ENCODE results near the gene SP5.

Gene SP5

GRCh38 chr2:170711774-170712652 lies 3.1 kb upstream of the SP5 start:
- Histone ChIP-seq H3K27ac (ENCODE audit: low read length) (no peak overlapping the region), H3K9me3 (ENCODE audit: insufficient read depth, low read depth, low read length) (no peaks in the 10 kb centered on the region), H3K4me3 (ENCODE audit: low read length) (peak overlapping the region; percentile 44), H3K27me3 (ENCODE audit: insufficient read depth, low read length) (peaks cover 100% of the 10 kb centered on the region), H3K36me3 (ENCODE audit: insufficient read depth, low read depth, low read length) (no peaks in the 10 kb centered on the region), H3K4me1 (ENCODE audit: insufficient read depth, low read length) (peaks cover 6% of the 10 kb centered on the region), H3K9ac (ENCODE audit: low read depth, low read length) (no peak overlapping the region)

- Histone ChIP-seq H3K4me1 (ENCODE audit: insufficient read depth, low read length) (peaks cover 6% of the 10 kb centered on the region), H3K27ac (ENCODE audit: low read length) (no peak overlapping the region), H3K4me3 (ENCODE audit: low read length) (peak overlapping the region; percentile 44), H3K9ac (ENCODE audit: low read depth, low read length) (no peak overlapping the region), H3K36me3 (ENCODE audit: insufficient read depth, low read depth, low read length) (no peaks in the 10 kb centered on the region), H3K27me3 (ENCODE audit: insufficient read depth, low read length) (peaks cover 100% of the 10 kb centered on the region), H3K9me3 (ENCODE audit: insufficient read depth, low read depth, low read length) (no peaks in the 10 kb centered on the region; the same call in 1 of the 2 replicates)
Observed at GRCh38 chr2:170712653-170713542, 2.2 kb upstream of the SP5 start.

- H3K36me3 ChIP-seq (ENCODE audit: insufficient read depth, low read depth, low read length) = no peaks in the 10 kb centered on the region
- H3K9me3 ChIP-seq (ENCODE audit: insufficient read depth, low read depth, low read length) = no peaks in the 10 kb centered on the region; the same call in 1 of the 2 replicates
- peak overlapping the region; percentile 40; the same call in 1 of the 2 replicates for H3K4me3 ChIP-seq (ENCODE audit: low read length)
- H3K9ac ChIP-seq (ENCODE audit: low read depth, low read length) = no peak overlapping the region
- peaks cover 6% of the 10 kb centered on the region for H3K4me1 ChIP-seq (ENCODE audit: insufficient read depth, low read length)
- no peak overlapping the region for H3K27ac ChIP-seq (ENCODE audit: low read length)
- H3K27me3 ChIP-seq (ENCODE audit: insufficient read depth, low read length) = peaks cover 100% of the 10 kb centered on the region
Observed at GRCh38 chr2:170713543-170714380, 1.4 kb upstream of the SP5 start.

DNA sequence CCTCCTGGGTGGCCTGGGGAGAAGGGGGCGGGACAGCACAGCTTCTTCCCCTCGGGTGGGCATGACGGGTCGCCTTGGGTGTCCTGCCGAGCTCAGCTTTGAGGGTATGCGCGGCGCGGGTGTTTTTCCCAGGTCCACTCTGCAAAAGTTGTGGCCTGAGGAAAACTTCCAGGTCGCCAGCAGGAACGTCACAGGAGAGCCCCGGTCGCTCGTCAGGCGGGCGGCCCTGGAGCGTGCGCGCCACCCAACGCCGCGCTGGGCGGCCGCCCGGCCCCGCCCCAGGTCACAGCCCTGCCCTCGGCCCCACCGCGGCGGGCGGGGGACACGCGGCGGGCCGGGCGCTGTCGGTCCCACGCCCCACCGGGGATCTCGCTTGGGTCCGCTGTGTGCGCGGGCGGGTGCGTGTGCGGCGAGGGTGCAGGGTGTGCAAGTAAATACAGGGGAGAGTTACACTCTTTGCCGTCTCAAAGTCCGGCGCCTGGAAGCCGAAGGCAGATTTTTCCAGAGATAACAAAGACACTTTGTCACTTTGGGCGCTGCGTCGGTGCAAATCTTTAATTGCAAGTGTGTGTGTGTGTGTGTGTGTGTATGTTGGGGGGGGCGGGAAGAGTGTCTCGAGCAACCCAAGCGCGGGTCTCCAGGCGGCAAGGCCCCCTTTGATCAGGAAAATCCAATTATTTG lies 616 bp upstream of the SP5 start:
- Histone ChIP-seq H3K4me3 (ENCODE audit: low read length) (peak overlapping the region; percentile 57), H3K9ac (ENCODE audit: low read depth, low read length) (no peak overlapping the region), H3K4me1 (ENCODE audit: insufficient read depth, low read length) (peaks cover 6% of the 10 kb centered on the region), H3K9me3 (ENCODE audit: insufficient read depth, low read depth, low read length) (no peaks in the 10 kb centered on the region; the same call in 1 of the 2 replicates), H3K27me3 (ENCODE audit: insufficient read depth, low read length) (peaks cover 100% of the 10 kb centered on the region), H3K27ac (ENCODE audit: low read length) (no peak overlapping the region), H3K36me3 (ENCODE audit: insufficient read depth, low read depth, low read length) (no peaks in the 10 kb centered on the region)

- peaks cover 100% of the 10 kb centered on the region for H3K27me3 ChIP-seq (ENCODE audit: insufficient read depth, low read length)
- no peak overlapping the region for H3K27ac ChIP-seq (ENCODE audit: low read length)
- H3K4me1 ChIP-seq (ENCODE audit: insufficient read depth, low read length) = peaks cover 6% of the 10 kb centered on the region
- H3K4me3 ChIP-seq (ENCODE audit: low read length) = peak overlapping the region; percentile 57
- no peaks in the 10 kb centered on the region; the same call in 1 of the 2 replicates for H3K36me3 ChIP-seq (ENCODE audit: insufficient read depth, low read depth, low read length)
- no peaks in the 10 kb centered on the region; the same call in 1 of the 2 replicates for H3K9me3 ChIP-seq (ENCODE audit: insufficient read depth, low read depth, low read length)
- H3K9ac ChIP-seq (ENCODE audit: low read depth, low read length) = no peak overlapping the region
Observed at GRCh38 chr2:170715932-170716777, 1.0 kb downstream of the SP5 start.

DNA sequence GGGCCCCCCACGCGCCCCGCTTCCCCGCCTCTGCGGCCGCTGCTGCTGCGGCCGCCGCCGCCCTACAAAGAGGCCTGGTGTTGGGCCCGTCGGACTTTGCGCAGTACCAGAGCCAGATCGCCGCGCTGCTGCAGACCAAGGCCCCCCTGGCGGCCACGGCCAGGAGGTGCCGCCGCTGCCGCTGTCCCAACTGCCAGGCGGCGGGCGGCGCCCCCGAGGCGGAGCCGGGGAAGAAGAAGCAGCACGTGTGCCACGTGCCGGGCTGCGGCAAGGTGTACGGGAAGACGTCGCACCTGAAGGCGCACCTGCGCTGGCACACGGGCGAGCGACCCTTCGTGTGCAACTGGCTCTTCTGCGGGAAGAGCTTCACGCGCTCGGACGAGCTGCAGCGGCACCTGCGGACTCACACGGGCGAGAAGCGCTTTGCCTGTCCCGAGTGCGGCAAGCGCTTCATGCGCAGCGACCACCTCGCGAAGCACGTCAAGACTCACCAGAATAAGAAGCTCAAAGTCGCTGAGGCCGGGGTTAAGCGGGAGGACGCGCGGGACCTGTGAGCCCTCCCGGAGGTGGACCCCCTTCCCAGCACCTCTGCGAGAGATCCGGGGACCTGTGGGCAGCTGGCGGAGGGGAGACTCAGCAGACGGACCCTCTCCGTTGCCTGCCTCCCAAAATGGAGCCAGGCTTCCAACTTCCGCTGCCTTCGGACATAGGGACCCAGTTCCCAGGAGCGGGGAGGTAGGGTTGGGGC lies 1.9 kb downstream of the SP5 start:
- H3K9ac ChIP-seq (ENCODE audit: low read depth, low read length) = no peak overlapping the region
- H3K27ac ChIP-seq (ENCODE audit: low read length) = no peak overlapping the region

DNA sequence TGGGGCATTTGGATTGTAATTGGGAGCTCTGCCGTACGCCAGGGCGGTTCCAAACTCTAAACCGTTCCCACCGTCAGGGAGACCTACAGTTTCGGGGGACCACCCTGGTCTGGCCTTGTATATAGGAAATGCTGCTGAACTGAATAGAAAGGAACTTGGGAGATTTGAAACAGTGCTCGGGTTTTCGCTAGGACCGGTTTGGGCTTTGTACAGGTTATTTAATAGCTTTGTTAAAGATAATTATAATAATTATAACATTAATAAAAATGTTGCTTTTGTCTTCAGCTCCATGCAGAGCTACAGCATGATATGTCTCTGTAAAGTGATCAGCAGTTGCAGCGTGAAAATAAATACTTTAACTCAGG lies 2.4 kb downstream of the SP5 start:
- no peak overlapping the region for H3K9ac ChIP-seq (ENCODE audit: low read depth, low read length)

More for the DNA sequence above, 1.9 kb downstream of the SP5 start:
- peaks cover 100% of the 10 kb centered on the region for H3K27me3 ChIP-seq (ENCODE audit: insufficient read depth, low read length)
- peak overlapping the region; percentile 33 for H3K4me3 ChIP-seq (ENCODE audit: low read length)
- H3K9me3 ChIP-seq (ENCODE audit: insufficient read depth, low read depth, low read length) = no peaks in the 10 kb centered on the region; the same call in 1 of the 2 replicates
- no peaks in the 10 kb centered on the region; the same call in 1 of the 2 replicates for H3K36me3 ChIP-seq (ENCODE audit: insufficient read depth, low read depth, low read length)
- peaks cover 6% of the 10 kb centered on the region; the same call in 1 of the 2 replicates for H3K4me1 ChIP-seq (ENCODE audit: insufficient read depth, low read length)

DNA sequence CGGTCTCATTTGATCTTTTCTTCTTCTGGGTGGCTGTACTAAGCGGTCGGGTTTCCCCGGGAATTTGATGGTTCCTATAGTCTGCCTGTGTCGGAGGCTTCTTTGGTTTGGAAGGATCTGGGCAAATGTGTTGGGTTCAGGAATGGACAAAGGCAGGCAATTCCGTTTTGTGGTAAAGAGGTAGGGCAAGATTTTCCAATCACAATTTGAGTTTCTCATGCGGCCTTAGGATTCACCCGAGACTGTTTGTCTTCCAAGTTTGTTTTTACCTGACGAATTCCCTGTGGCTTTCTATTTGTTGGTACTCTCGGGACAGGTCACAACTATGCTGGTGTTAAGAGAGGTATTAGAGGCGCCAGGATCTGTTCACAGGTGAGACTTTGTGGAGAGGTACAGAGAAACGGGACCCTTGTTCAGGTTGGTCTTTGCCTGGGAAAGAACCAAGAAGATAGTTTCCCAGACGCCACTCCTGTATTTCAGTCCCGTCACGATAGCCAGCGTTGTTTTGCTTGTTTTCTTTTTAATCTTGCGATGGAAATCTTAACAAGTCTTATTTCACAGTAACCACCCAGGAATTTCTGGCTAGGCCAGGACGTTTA lies 3.0 kb downstream of the SP5 start:
- Histone ChIP-seq H3K36me3 (ENCODE audit: insufficient read depth, low read depth, low read length) (no peaks in the 10 kb centered on the region; the same call in 1 of the 2 replicates), H3K4me1 (ENCODE audit: insufficient read depth, low read length) (no peaks in the 10 kb centered on the region), H3K27ac (ENCODE audit: low read length) (no peak overlapping the region), H3K27me3 (ENCODE audit: insufficient read depth, low read length) (peaks cover 89% of the 10 kb centered on the region), H3K9ac (ENCODE audit: low read depth, low read length) (no peak overlapping the region), H3K4me3 (ENCODE audit: low read length) (peak overlapping the region; percentile 33), H3K9me3 (ENCODE audit: insufficient read depth, low read depth, low read length) (no peaks in the 10 kb centered on the region; the same call in 1 of the 2 replicates)

More for the DNA sequence above, 2.4 kb downstream of the SP5 start:
- Histone ChIP-seq H3K36me3 (ENCODE audit: insufficient read depth, low read depth, low read length) (no peaks in the 10 kb centered on the region; the same call in 1 of the 2 replicates), H3K4me1 (ENCODE audit: insufficient read depth, low read length) (peaks cover 2% of the 10 kb centered on the region; the same call in 1 of the 2 replicates), H3K9me3 (ENCODE audit: insufficient read depth, low read depth, low read length) (no peaks in the 10 kb centered on the region; the same call in 1 of the 2 replicates), H3K27me3 (ENCODE audit: insufficient read depth, low read length) (peaks cover 94% of the 10 kb centered on the region), H3K27ac (ENCODE audit: low read length) (no peak overlapping the region), H3K4me3 (ENCODE audit: low read length) (peak overlapping the region; percentile 33)

DNA sequence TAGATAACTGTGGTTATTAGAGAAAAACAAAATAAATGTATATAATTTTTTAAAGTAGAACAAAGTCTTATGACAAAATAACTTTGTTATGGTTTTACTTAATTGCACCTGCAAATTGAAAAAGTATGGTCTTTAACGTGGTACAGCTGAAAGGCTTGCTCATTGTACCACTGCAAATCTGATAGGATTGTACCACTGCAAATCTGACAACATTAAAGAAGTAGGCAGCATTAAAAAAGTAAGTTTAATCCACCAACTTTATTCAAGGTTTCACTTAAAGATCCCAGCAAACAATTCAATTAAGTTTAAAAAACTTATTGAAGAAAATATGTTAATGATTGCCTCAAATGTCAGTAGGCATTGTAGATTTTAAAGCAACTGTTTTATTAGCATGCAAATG lies 4.7 kb downstream of the SP5 start:
- H3K4me1 ChIP-seq (ENCODE audit: insufficient read depth, low read length) = no peaks in the 10 kb centered on the region
- no peak overlapping the region for H3K27ac ChIP-seq (ENCODE audit: low read length)
- peaks cover 72% of the 10 kb centered on the region for H3K27me3 ChIP-seq (ENCODE audit: insufficient read depth, low read length)
- no peaks in the 10 kb centered on the region; the same call in 1 of the 2 replicates for H3K36me3 ChIP-seq (ENCODE audit: insufficient read depth, low read depth, low read length)
- no peaks in the 10 kb centered on the region; the same call in 1 of the 2 replicates for H3K9me3 ChIP-seq (ENCODE audit: insufficient read depth, low read depth, low read length)
- H3K9ac ChIP-seq (ENCODE audit: low read depth, low read length) = no peak overlapping the region
- no peak overlapping the region; the same call in 1 of the 2 replicates for H3K4me3 ChIP-seq (ENCODE audit: low read length)

All from iPS-20b (cell line).